D721Med (cell line): Measurements from ENCODE around the gene ISLR2.

Source experiments
- DNase-seq: peaks from one replicate; pipeline ENCODE4 v3.0.0; 2011; ENCODE audit warnings: low spot score; ENCODE audit not compliant: insufficient read length
- FAIRE-seq: peaks from 2 replicates; lab custom pipeline; 2011; peaks lifted over from hg19 to GRCh38; lab: Jason Lieb, UNC
- CTCF ChIP-seq: IDR thresholded peaks from 2 replicates; pipeline ENCODE4 v1.5.1; 2012; ENCODE audit warnings: mild to moderate bottlenecking, control low read depth; ENCODE audit not compliant: insufficient read depth; ENCODE audit errors: missing control alignments

Gene ISLR2

GRCh38 chr15:74172701-74173379 is 42.5 kb downstream of the ISLR2 start:
- no peak for TF ChIP-seq CTCF
- FAIRE-seq (no peak), DNase-seq (no peak)

- FAIRE-seq (no peak), DNase-seq (no peak)
- no peak for TF ChIP-seq CTCF
These were observed 43.2 kb downstream of the ISLR2 start, which contains the start of gene ISLR for GRCh38 chr15:74173380-74174218. TSS of gene ISLR (plus strand) at chr15:74173710. CDS start at chr15:74174859, 1,149 bp downstream.

- DNase-seq, result no peak
- TF ChIP-seq CTCF, result no peak
- FAIRE-seq, result no peak
These were observed 44.0 kb downstream of the ISLR2 start for GRCh38 chr15:74174219-74174957.

- FAIRE-seq, result no peak
- TF ChIP-seq CTCF, result no peak
- no peak for DNase-seq
These were observed 44.5 kb downstream of the ISLR2 start for GRCh38 chr15:74174958-74175253.

GRCh38 chr15:74175271-74176191 is 45.1 kb downstream of the ISLR2 start:
- DNase-seq, result no peak
- FAIRE-seq, result no peak
- TF ChIP-seq CTCF, result no peak
